ENCODE data around the gene TTC23.
"Not testable (repeated sequence)": the region's sequence is repeated elsewhere in the genome, so short reads cannot be mapped to it uniquely, and the experiment has no call there.

Gene TTC23

DNA sequence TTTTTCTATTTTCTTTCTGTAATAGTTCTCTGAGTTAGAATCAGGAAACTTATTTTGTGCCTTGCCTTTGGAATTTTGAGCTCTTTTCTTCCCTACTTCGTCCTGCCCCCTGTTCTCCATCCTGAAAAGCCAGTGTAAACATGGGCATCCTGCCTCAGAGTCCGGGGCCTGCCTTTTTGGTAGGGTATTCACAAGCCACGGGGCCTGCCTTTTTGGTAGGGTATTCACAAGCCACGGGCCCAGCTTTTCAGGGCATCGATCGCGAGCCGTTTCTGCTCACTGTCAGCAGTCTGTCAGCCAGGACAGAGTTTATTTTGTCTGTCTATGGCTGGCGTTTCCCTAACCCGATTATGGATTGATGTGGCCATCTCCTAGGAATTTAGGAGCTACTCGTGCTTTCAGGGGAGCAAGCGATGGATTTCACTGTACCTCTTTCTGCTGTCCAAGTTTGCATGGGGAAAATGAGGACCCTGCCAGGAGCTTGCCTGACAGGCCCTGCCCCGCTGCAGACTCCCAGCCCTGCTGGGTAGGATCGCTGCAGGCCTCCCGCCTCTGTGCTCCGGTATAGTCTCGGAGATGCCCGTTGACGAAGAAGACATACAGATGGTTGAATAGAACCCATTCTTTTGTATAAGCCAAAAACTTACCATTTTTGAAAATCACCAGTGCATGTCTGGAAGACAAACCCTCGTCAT, 131.7 kb downstream of the TTC23 start:
- DNase-seq, result no peak

- DNase-seq, result no peak
These were observed 132.3 kb downstream of the TTC23 start for GRCh38 chr15:99117111-99117510.

DNA sequence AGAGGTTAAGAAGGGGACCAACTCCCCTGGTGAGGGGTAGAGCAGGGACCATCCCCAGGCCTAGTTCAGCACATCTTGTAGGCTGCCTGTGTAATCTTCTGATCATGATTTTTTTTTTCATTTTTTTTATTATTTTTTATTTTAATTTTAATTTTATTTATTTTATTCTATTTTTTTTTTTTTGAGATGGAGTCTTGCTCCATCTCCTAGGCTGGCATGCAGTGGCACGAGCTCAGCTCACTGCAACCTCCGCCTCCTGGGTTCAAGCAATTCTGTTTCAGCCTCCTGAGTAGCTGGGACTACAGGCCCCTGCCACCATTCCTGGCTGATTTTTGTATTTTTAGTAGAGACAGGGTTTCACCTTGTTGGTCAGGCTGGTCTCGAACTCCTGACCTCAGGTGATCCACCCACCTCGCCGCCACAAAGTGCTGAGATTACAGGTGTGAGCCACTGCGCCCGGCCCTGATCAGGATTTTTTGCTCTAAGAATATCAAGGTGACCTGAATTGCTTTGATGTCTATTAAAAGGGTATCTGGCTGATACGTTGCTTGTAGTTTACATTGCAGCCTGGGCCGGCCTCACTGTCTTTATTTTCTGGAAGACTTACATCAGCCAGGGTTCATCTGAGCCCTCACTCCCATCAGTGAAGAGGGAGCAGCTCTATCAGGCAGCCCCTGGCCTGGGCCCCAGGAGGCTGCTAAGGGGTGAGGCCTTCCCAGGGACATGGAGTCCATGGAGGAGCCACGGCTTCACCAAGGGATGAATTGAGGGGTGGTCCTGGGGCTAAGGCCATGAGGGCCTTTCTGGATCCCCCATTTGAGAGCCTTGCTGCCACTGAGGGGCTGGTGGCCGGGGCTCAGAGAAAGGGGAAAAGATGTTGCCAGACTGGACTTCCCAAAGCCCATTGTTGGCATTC, 133.8 kb downstream of the TTC23 start:
- no peak for DNase-seq

GRCh38 chr15:99114511-99115299, 134.7 kb downstream of the TTC23 start:
- DNase-seq, result no peak

DNA sequence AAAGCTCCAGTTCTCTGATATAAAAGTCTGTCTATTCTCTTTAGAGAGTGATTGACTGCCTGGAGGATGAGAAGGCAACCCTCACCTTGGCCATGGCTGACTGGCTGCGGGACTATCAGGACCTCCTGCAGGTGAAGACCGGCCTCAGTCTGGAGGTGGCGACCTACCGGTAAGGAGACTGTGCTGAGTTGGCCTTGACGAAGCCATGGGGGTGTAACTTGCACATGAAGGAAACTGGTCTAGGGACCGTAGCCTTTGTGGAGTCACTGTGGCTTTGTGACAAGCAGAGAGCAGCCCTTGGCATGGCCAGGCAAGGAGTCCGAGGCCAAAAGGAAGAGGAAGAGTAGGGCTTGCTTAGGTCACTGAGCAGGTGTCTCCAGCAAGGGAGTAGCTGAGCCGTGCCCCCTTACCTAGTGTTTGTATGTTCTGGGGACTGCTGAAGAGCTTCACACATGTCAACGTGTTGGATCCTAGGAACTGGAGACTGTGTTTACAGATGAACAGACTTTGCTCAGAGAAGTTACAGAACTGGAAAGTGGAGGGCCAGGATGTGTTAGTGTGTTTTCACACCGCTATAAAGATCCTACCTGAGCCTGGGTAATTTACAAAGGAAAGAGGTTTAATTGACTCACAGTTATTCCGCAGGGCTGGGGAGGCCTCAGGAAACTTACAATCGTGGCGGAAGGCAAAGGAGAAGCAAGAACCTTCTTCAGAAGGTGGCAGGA, 135.7 kb downstream of the TTC23 start:
- no peak for DNase-seq

- DNase-seq, result not testable (repeated sequence)
These were observed 137.7 kb downstream of the TTC23 start for GRCh38 chr15:99111641-99112040.

DNA sequence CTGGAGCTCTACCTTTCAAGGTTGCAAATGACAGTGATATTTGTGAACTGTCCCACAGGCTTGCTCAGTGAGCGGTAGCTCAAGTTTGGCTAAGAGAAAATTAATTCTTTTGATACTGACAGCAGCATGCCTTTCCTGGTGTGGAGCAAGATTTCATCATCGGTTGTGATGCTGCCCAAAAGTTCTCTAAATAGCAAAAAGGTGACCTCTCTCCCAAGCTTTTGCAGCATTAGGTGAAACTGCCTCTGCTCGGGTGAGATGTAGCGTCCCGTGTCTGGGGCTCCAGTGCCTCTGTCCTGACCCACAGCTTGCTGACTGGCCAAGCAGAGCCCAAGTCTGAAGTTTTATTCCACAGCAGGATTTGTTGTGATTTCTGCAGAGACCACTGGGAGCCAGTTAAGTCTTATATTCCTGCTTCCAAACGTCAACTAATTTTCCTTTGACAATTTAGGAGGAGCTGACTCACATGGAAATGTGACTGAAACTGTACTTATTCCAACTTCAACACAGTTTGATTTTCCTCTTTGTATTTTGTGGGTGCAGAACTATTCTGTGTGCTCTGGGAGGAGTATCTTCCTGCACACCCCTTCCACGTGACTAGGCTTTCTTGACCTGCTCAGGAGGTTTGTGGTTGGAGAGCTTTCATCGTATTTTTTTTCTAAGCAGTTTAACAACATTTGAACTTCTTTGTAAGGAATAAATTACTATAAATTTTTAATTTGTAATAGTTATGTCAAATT, 138.6 kb downstream of the TTC23 start:
- no peak for DNase-seq

GRCh38 chr15:99110093-99110492, 139.3 kb downstream of the TTC23 start:
- no peak for DNase-seq

DNA sequence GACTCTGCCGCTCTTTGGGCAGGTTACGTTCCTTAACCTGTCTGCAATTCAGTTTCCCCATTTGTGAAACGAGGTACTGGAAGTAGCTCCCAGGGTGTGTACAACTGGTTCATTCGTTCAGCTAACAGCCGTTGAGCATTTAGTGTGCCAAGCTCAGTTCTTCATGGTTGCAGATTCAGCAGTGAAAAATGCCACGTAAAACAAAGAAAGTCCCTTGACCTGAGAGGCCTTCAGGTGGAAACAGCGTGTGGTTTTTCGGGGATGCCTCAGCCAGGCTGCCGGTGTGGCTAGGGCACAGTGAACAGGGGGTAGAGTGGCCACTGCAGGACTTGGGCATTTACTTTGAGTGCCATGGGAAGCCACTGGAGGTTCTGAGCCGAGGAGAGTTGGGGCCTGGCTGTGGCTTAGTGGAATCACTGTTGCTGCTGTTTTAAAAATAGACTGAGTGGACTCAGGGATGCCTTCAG, 139.8 kb downstream of the TTC23 start:
- no peak for DNase-seq

DNA sequence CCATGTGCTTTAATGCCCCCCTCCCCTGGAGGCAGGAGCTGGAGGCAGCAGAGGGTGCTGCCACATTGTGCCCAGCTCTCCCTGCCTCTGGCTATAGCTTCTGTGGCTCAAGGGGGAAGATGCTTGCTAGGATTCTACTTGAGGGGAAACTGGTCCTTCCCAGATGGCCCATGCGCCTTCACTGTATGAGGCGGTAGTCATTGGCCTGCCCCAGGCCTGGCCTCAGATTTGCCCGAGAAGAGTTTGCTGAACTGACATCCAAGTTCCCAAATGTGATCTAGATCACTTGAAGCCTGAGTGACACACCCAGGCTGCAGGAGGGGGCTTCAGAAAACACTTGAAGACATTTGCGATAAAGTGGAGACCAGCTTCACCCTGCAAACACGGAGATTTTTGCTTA, 140.4 kb downstream of the TTC23 start:
- DNase-seq, result no peak

DNA sequence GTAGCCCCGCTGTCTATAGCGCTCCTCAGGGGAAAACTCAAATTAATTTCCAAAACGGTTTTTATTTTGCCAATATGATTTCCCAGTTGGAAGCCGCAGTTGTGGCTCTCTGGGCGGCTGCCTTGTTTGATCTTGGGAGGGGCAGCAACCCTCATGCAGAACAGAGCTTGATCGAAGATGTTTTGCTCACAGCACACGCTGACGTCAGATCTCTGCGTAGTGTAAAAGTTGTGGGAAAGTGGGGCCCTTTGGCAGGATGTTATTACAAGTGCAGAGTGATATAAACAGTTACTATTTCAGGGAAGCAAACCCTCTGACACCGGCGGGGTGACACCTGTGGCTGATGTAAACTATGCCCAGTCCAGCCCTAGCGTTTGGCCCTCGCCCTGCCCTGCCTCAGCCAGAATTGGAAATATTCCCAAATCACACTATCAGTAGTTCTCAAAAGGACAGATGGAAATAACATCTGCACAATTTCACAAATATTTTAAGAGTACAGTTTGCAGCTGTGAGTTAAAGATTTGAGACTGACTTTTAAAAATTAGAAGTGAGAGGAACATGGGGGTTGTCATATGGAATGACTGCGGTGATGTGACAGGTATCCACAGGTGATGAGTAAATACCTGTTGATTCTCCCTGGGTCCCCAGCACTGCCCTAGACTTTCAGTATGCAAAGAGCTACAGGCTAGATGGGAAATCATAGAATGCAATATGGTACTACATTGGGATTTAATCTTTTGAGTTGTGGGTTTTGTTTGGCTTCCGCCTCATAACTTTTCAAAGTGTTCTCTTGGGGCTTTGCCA, 142.8 kb downstream of the TTC23 start:
- DNase-seq, result no peak

GRCh38 chr15:99105514-99106341, 143.7 kb downstream of the TTC23 start:
- peak; percentile 53 for DNase-seq

GRCh38 chr15:99104788-99105513, 144.4 kb downstream of the TTC23 start, which contains the start of gene SYNM:
Gene SYNM (plus strand): TSS chr15:99105080. CDS start chr15:99105200, 120 bp downstream.
- peak; percentile 69 for DNase-seq

DNA sequence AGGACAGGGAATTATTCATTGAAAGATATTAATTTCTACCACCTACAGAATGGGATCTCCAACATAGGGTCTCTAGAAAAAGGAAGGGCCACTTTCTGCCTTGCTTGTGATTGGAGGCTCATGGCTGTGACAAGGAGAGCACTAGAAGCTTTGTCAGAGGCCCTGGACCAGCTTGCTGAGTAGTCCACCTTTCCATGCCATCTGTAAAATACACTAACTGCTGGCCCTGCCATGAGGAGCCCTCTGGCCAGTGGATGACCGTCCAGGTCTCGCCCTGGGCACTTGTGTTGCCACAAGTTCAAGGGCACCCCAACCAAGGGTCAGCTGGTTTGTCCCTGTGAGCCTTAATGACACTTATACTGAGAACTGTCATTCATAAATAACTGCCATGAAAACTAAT, 146.1 kb downstream of the TTC23 start:
- DNase-seq, result no peak

GRCh38 chr15:99102332-99103235, 146.8 kb downstream of the TTC23 start:
- no peak for DNase-seq

GRCh38 chr15:99101501-99101900, 147.9 kb downstream of the TTC23 start:
- DNase-seq, result no peak

- peak; percentile 30 for DNase-seq
These were observed 148.9 kb downstream of the TTC23 start for GRCh38 chr15:99100245-99101173.
